HT-29 (cell line): ENCODE results near the gene ANKLE2. TPM values are rescaled to one million over a fixed set of nuclear protein-coding genes. Genes with fewer than 3 reads are reported as not detected.

ENCODE experiments used
- DNase-seq: peaks from one replicate; pipeline ENCODE4 v3.0.0-alpha.2; 2015; ENCODE audit warnings: low spot score
- small RNA-seq: library from RNA; depleted of rRNA; stranded (forward); fragments of <200 nt; gene quantifications from one replicate; pipeline ENCODE3, GENCODE V24; 2014
- total RNA-seq: library from RNA; depleted of rRNA; stranded (reverse); fragments of >200 nt; shearing (Covaris generic); gene quantifications from 2 replicates; pipeline ENCODE4 v1.2.3, GENCODE V29; 2014; rRNA removed

Gene ANKLE2
- total RNA-seq, 1 experiment from 2014 or later = 67.6 TPM

DNA sequence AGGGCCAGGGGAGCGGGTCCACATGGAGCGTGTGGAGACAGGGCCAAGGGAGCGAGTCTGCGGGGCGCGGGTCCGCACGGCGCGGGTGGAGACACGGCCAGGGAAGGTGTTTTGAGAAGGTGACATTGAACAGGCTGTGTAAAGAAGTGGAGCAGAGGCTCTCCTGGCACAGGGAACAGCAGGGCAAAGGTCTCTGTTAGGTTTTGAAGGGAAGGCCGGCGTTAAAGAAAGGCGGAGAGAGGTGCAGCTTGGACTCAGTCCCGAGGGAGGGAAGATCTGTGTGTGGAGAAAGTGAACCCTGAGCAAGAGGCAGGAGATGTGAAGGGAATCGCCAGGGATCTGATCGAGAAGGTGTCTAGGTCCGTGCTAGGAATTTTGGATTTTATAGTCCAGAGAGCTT is 72.4 kb downstream of the ANKLE2 start:
- DNase-seq = peak; percentile 66

DNA sequence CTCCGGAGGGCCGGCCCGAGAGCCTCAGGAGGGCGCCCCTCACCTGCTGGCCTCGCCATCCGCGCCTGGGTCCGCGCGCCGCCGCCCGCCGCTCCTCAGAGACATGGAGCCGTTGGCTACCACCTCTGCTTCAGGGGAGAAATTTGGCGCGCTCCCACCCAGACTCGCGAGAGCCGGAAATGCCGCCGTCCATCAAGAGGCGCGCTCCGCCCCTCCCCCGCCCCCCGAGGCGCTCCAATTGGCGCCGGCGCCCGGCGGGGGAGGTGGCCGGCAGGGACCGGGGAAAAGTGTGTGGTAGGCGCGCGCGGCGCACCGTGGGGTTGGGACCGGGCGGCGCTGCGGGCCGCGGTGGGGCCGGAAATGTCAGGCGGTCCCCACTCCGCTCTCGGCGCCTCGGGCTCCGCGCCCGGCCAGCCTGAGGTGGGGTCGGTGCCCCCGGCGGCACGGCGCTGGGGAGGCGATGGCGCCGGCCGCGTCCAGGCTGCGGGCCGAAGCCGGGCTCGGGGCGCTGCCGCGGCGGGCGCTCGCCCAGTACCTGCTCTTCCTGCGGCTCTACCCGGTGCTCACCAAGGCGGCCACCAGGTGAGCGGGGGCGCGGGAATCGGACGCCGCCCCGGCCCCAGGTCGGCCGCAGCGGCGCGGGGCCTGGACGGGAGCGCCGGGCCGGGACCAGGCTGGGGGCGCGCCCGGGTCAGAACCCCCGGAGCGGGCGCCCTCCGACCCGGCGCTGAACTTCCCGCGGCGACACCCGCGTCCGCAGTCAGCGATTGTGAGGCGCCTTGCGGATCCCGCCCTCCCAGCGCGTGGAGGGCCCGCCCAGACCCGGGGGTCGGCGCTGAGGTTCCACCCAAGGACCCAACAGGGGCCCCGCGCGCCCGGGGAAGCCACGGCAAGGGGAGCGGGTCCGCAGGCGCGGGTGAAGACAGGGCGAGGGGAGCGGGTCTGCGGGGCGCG is 74.1 kb downstream of the ANKLE2 start, which contains the start of the genes POLE and PXMP2:
POLE (minus strand) TSS at position 132 of the 954 bp plus-strand sequence; CDS start at position 105, 27 bp downstream.
PXMP2 (plus strand) TSS at position 377 of the 954 bp plus-strand sequence; CDS start at position 461, 84 bp downstream.
- DNase-seq = peak; percentile 94

DNA sequence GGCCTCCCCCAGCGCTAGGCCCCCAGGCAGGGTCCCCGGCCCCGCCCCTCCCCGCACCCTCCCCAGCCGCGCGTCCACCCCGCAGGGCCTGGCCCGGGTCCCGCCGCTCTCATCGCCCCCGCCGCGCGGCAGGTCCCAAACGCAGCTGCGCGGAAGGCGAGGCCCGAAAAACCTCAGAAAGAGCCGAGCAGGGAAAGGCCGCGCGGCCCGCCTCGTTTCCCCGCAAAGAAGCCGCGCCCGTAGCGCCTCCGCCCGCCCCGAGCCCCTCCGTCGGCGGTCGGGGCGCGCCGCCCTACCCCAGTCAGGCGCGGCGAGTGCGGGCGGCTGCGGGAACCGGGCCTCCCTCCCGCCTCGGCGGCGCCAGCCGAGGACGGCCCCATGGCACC is 74.8 kb downstream of the ANKLE2 start:
- DNase-seq = no peak

DNA sequence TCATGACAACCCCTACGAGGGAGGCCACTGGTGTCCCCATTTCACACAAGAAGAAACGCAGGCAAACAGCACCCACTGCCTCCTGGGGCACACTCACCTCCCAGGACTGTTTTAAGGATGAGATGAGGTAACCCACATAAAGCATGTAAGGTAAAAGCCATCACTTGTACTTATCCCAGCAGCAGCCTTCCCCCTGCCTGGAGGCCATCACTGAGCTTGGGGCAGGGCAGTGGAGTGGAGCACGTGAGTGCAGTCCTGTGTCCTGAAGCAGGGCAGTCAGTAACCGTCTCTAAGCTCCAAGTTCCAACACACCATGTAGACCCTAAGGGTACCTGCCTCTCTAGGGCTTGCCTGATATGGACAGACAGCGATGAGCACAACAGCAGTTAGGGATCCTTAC is 76.2 kb downstream of the ANKLE2 start:
- DNase-seq = no peak

DNA sequence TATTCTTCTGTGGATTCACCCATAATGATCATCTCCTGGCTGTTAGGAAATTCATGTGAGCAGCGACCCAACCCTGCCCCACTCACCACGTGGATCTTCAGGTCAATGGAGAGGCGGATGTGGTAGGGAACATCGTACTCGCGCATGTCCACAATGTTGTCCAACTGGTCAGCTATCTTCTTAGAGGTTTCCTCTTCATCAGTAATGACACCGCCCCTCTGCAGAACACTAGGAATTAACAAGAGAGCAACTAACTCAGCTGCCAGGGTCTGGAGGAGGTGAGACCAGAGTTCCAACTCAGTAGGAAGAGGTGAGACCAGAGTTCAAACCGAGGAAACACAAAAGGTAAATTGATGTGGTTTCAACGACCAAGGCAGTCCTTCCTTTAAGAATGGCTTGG is 84.1 kb downstream of the ANKLE2 start:
- DNase-seq = no peak

DNA sequence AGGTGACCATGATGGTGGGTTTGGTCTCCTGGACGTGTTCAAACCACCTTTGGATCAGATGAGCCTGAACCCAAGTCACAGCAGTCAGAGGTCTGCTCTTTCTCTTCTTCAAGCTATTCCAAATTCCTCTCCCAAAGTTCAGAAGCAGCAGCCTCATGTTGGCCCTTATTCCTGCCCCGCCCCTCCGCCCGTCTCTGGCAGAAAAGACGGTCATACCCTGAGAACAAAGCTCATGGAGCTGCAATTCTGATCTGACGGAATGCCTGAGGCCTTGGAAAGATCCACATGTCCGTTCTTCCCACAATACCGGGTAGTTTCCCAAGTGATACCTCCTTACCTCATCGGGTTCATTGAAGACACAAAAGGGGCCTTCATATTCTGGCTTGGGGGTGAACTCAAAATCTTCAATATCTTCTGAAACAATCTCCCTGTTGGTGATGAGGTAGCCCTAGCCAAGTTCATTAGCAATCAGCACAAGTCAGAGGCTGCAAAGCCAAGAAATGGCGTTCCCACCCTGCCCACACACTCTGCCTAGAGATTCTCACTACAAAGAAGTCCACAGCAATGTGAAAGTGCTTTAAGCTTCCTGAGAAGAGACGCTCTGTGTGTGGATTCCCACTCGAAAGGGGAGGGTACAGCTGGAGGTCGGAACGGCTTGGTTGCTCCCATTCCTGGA is 85.7 kb downstream of the ANKLE2 start:
- DNase-seq = no peak

Small RNA genes lying within 50 kb of the gene (small RNA-seq; reads per million reads assigned to genes)
- 1.1 reads per million, percentile 39 among the genes with 10 or more reads in this experiment for gene RNA5SP379

Other genes starting within 250 kb of the ANKLE2 start
- not detected in 2 replicates for gene LRCOL1, start 151.2 kb downstream of the ANKLE2 start, total RNA-seq
- not detected in 2 replicates for gene P2RX2, start 143.1 kb downstream of the ANKLE2 start, total RNA-seq
- gene POLE, start 74.5 kb downstream of the ANKLE2 start, total RNA-seq = 86.0 and 104 TPM in 2 replicates
- gene PXMP2, start 74.2 kb downstream of the ANKLE2 start, total RNA-seq = 92.5 and 102 TPM in 2 replicates
- gene PGAM5, start 51.0 kb downstream of the ANKLE2 start, total RNA-seq = 183 and 191 TPM in 2 replicates
- gene GOLGA3, start 67.0 kb upstream of the ANKLE2 start, total RNA-seq = 74.3 and 81.6 TPM in 2 replicates
- gene CHFR, start 125.8 kb upstream of the ANKLE2 start, total RNA-seq = 7.8 and 8.0 TPM in 2 replicates
- gene ZNF605, start 194.5 kb upstream of the ANKLE2 start, total RNA-seq = not detected in 2 replicates
- gene ZNF26, start 224.5 kb upstream of the ANKLE2 start, total RNA-seq = 16.9 and 21.4 TPM in 2 replicates